ENCODE results near the gene CRLF1.

CRLF1 gene

DNA sequence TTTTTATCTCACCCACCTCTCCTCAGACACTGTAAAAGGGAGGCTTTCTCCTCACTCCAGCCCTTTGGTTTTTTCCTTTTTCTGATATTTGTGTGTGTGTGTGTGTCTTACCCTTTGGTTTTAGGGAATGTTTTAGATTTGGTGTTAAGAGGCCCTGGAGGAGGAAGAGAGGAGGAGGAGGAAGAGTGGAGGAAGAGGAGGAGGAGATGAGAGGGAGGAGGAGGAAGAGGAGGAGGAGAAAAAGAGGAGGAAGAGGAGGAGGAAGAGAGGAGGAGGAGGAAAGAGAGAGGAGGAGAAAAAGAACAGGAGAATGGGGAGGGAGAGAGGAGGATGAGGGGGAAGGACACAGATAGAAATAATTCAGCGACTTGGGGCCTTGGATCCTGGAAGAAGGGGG lies 40.8 kb upstream of the CRLF1 start:
- H3K27ac Mint-ChIP-seq, result peak overlapping the region; percentile 21 to 47 (median 46)
- peaks cover 23% of the 10 kb centered on the region for H3K27me3 Mint-ChIP-seq (ENCODE audit: low read depth)

DNA sequence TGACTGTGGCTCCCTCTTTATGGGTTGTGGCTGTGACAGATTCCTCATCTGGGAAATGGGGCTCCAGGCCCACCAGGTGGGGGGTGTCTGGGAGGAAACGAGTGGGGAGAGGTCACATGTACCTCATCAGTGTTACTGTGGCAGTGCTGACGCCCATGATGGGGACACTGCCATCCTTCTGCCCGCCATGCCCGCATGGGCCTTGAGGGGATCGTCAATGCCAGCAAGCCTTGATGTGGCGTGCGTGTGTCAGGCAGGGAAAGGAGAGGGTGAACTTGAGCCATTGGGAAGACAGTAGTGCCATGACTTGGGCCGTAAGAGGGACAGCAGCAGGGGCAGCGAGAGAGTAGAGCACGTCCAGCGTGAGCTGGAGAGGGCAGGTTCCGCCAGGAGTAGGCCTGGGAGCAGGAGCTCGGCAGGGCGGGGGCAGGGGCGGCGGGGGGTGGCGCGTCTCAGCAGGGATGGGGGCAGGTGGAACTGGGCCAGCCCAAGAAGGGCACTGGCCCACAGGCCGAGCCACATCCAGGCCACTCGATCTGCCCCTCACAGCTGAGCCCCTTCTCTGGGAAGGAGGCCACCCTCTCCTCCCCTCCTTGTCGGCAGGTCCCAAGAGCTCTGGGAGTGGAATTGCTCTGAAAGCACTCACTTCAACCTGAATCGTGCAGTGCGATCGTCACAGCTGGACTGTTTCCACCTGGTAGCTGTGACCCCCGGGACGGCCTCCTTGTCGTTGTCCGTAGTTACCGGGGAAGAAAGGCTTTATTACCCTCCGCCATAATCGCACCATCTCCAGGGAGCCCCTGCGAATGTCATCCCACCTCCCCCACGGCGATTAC lies 40.2 kb upstream of the CRLF1 start:
- H3K4me3 Mint-ChIP-seq, result peak overlapping the region in 2 of 3 experiments; percentile 7 to 52
- no peaks in the 10 kb centered on the region for H3K9me3 Mint-ChIP-seq
- H3K36me3 Mint-ChIP-seq (ENCODE audit: low read depth), result peaks cover 4% of the 10 kb centered on the region
- H3K4me1 Mint-ChIP-seq, result peaks cover 48% of the 10 kb centered on the region
- H3K27ac Mint-ChIP-seq, result peak overlapping the region; percentile 21 to 47 (median 46)
- H3K27me3 Mint-ChIP-seq (ENCODE audit: low read depth), result peaks cover 23% of the 10 kb centered on the region
- TF ChIP-seq, protein P1, sequence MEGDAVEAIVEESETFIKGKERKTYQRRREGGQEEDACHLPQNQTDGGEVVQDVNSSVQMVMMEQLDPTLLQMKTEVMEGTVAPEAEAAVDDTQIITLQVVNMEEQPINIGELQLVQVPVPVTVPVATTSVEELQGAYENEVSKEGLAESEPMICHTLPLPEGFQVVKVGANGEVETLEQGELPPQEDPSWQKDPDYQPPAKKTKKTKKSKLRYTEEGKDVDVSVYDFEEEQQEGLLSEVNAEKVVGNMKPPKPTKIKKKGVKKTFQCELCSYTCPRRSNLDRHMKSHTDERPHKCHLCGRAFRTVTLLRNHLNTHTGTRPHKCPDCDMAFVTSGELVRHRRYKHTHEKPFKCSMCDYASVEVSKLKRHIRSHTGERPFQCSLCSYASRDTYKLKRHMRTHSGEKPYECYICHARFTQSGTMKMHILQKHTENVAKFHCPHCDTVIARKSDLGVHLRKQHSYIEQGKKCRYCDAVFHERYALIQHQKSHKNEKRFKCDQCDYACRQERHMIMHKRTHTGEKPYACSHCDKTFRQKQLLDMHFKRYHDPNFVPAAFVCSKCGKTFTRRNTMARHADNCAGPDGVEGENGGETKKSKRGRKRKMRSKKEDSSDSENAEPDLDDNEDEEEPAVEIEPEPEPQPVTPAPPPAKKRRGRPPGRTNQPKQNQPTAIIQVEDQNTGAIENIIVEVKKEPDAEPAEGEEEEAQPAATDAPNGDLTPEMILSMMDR (IDR thresholded peaks at IDR 0.05; ENCODE audit: unreplicated experiment in 3 of 3), result no peak

More for the DNA sequence above, 40.8 kb upstream of the CRLF1 start:
- Mint-ChIP-seq H3K36me3 (ENCODE audit: low read depth) (peaks cover 4% of the 10 kb centered on the region), H3K4me1 (peaks cover 51% of the 10 kb centered on the region), H3K4me3 (peak overlapping the region in 1 of 3 experiments; percentile 7), H3K9me3 (no peaks in the 10 kb centered on the region)
- TF ChIP-seq, protein P1 (IDR thresholded peaks at IDR 0.05; ENCODE audit: unreplicated experiment in 3 of 3), result no peak

DNA sequence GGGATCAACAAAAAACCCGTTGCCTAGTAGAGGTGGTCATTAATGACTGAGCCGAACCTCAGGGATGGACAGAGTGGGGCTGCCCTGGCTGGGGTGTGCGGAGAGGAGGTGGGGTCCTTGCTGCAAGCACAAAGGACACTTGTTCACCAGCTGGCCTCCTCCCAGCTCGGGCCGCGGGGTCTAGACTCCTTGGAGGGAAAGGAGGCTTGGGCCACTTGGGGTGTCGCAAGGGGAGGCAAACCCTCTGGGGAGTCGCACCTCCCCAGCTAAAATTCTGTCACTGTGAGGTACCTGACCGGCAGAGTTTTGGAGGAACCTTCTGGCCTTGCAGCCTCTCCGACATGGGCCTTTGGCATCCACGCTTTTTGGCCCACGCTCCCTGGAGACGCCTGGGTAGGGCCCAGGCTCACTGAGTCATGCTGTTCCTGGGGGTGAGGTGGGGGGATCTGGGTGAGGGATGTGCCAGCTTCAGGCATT lies 38.5 kb upstream of the CRLF1 start:
- TF ChIP-seq, protein P1 (IDR thresholded peaks at IDR 0.05; ENCODE audit: unreplicated experiment in 3 of 3), result no peak
- no peaks in the 10 kb centered on the region for H3K9me3 Mint-ChIP-seq
- no peak overlapping the region for H3K4me3 Mint-ChIP-seq
- peaks cover 31% of the 10 kb centered on the region for H3K4me1 Mint-ChIP-seq
- no peak overlapping the region for H3K27ac Mint-ChIP-seq
- H3K36me3 Mint-ChIP-seq (ENCODE audit: low read depth), result peaks cover 4% of the 10 kb centered on the region
- peaks cover 22% of the 10 kb centered on the region for H3K27me3 Mint-ChIP-seq (ENCODE audit: low read depth)

DNA sequence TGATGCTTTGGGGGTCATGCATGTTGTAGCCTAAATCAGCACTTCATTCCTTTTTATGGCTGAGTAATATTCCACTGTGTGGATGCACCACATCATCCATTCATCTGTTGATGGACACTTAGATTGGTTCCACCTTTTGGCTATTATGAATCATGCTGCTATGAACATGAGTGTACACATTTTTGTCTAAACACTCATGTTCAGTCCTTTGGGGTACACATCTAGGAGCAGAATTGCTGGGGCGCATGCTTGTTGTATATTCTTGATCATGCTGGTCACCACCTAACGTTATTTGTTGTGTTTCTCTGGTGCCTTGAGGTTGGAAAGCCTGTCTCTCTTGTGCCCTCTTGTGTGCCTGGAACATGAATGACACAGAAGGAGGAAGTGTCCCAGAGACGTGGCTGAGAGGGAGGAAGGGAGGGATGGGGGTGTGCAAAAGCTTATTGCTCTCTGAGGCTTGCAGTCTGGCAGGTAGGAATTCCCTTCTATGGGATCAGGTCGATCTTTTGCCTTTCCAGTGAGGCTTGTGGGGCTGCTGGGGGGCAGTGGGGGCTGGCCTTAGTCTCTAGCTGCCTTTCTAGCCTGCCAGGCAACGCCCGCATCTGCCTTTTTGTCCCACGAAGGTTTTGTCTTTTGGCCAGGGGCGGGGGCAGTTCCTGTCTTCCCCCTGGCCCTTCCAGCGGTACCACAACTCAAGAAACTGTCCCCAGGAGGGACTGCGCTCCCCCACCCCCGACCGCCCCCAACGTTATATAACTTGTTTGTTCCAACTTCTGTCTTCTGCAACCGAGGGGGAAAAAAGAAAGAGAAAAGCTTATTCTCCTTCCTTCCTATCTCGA lies 37.8 kb upstream of the CRLF1 start:
- H3K36me3 Mint-ChIP-seq (ENCODE audit: low read depth), result peaks cover 4% of the 10 kb centered on the region

DNA sequence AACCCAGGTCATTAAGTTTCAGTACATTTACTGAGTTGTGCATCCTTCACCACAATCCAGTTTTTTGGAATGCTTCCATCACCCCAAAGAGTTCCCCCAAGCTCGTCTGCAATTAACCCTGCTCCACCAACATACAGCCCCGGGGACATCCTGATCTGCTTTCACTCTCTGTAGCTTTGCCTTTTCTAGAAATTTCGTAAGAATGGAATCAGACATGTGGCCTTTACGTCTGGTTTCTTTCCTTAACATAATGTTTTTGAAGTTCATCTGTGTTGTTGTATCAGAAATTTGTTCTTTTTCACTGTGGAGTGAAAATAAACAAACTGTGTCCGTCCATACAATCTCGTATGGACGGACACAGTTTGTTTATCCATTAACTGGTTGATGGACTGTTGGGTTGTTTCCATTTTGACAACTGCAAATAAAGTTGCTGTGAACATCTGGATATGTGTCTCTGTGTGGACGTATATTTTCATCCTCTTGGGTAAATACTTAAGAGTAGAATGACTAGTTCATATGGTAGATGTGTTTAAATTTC lies 33.2 kb upstream of the CRLF1 start:
- H3K27me3 Mint-ChIP-seq (ENCODE audit: low read depth), result peaks cover 6% of the 10 kb centered on the region
- no peak overlapping the region for H3K27ac Mint-ChIP-seq
- peaks cover 4% of the 10 kb centered on the region for H3K36me3 Mint-ChIP-seq (ENCODE audit: low read depth)
- H3K4me3 Mint-ChIP-seq, result peak overlapping the region; percentile 10 to 68 (median 42)
- no peaks in the 10 kb centered on the region for H3K9me3 Mint-ChIP-seq
- peaks cover 5% of the 10 kb centered on the region for H3K4me1 Mint-ChIP-seq
- TF ChIP-seq, protein P1 (IDR thresholded peaks at IDR 0.05; ENCODE audit: unreplicated experiment in 3 of 3), result no peak

More for the DNA sequence above, 37.8 kb upstream of the CRLF1 start:
- peaks cover 24% of the 10 kb centered on the region for H3K4me1 Mint-ChIP-seq
- no peaks in the 10 kb centered on the region for H3K9me3 Mint-ChIP-seq
- H3K27me3 Mint-ChIP-seq (ENCODE audit: low read depth), result peaks cover 16% of the 10 kb centered on the region
- TF ChIP-seq, protein P1 (IDR thresholded peaks at IDR 0.05; ENCODE audit: unreplicated experiment in 3 of 3), result no peak
- H3K4me3 Mint-ChIP-seq, result no peak overlapping the region
- H3K27ac Mint-ChIP-seq, result no peak overlapping the region
